Measurements from ENCODE around the gene ADORA2A.

- TF ChIP-seq REST (IDR thresholded peaks at IDR 0.05; ENCODE audit: insufficient read depth in 1 of 2, low read depth in 2 of 2, low read length in 2 of 2) = no peak
- no peak for TF ChIP-seq POLR2AphosphoS5 (IDR thresholded peaks at IDR 0.05; ENCODE audit: low read depth, low read length)
- TF ChIP-seq TAF1 (IDR thresholded peaks at IDR 0.05; ENCODE audit: borderline replicate concordance, insufficient read depth, low read length) = no peak
- no peak for TF ChIP-seq SIN3A (IDR thresholded peaks at IDR 0.05; ENCODE audit: borderline replicate concordance, insufficient read depth, low read length)
- TF ChIP-seq FOXP2 (optimal IDR thresholded peaks at IDR 0.05; ENCODE audit: borderline replicate concordance, extremely low read depth, extremely low read length, insufficient read depth) = no peak
Measured at GRCh38 chr22:24460418-24461089, 33.2 kb downstream of the ADORA2A start.

Measured in PFSK-1 (cell line).